Immature natural killer cell (primary cell): ENCODE data around the gene PSMB3. TPM values are rescaled to one million over a fixed set of nuclear protein-coding genes. Genes with fewer than 3 reads are reported as not detected.
A peak's percentile ranks its signal among the peaks of the same experiment; 100 is the strongest.
"Not testable (repeated sequence)": the region's sequence is repeated elsewhere in the genome, so short reads cannot be mapped to it uniquely, and the experiment has no call there.

Experiments
- DNase-seq, 3 donors: peaks; one replicate each; pipeline ENCODE4 v3.0.0; 2022; ENCODE audit warnings: mixed read lengths in 1 of 3
- H3K27ac Mint-ChIP-seq, 6 donors: one replicate each; pipeline ENCODE4 v1.8.0; 2020; ENCODE audit warnings: mixed read lengths in 6 of 6, mild to moderate bottlenecking in 5 of 6, inconsistent platforms in 4 of 6, moderate library complexity in 3 of 6
- H3K27me3 Mint-ChIP-seq, 3 donors: one replicate each; pipeline ENCODE4 v1.8.0; 2020 to 2021; ENCODE audit warnings: low read depth in 3 of 3, mild to moderate bottlenecking in 3 of 3, mixed read lengths in 3 of 3, moderate library complexity in 3 of 3, inconsistent platforms in 1 of 3
- H3K36me3 Mint-ChIP-seq, 3 donors: one replicate each; pipeline ENCODE4 v1.8.0; 2020; ENCODE audit warnings: mixed read lengths in 3 of 3, inconsistent platforms in 2 of 3, mild to moderate bottlenecking in 2 of 3
- H3K4me1 Mint-ChIP-seq, 2 donors: one replicate each; pipeline ENCODE4 v1.8.0; 2020; ENCODE audit warnings: inconsistent platforms in 2 of 2, mild to moderate bottlenecking in 2 of 2, mixed read lengths in 2 of 2, moderate library complexity in 1 of 2
- H3K4me3 Mint-ChIP-seq, 5 donors: one replicate each; pipeline ENCODE4 v1.8.0; 2020; ENCODE audit warnings: mild to moderate bottlenecking in 5 of 5, mixed read lengths in 5 of 5, inconsistent platforms in 3 of 5, moderate library complexity in 3 of 5
- H3K9me3 Mint-ChIP-seq, 6 donors: one replicate each; pipeline ENCODE4 v1.8.0; 2020; ENCODE audit warnings: mild to moderate bottlenecking in 6 of 6, mixed read lengths in 6 of 6, inconsistent platforms in 4 of 6, moderate library complexity in 3 of 6
- polyA plus RNA-seq, 3 donors: library from polyadenylated mRNA; unstranded; fragments of 300-500 nt; fragmentation: Illumina TruSeq; gene quantifications; one replicate each; pipeline ENCODE4 v1.2.3, GENCODE V29; 2021

PSMB3 gene
- polyA plus RNA-seq, 3 donors from 2014 or later = 509 to 821 (median 662) TPM

DNA sequence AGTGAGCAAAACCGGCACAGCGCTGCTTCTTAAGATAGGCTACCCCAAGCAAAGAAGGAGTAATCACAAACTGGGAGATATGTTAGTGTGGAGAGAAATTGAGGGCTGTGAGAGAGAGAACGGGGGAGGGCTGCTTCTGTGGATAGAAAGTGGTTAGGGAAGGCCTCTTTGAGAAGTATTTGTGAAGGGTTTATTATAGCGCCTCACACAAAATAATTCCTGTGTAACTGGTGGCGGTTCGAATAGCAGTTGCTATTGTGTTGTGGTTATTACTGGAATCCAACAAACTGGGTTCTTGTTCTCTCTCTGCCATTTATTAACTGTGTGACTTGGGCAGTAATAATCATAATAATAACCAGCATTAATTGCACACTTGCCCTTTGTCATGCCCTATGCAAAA is 31.6 kb upstream of the PSMB3 start:
- Mint-ChIP-seq H3K27me3 (peaks cover 0 to 4% (median 3%) of the 10 kb centered on the region in 3 donors), H3K36me3 (peaks cover 14 to 32% (median 18%) of the 10 kb centered on the region in 3 donors), H3K9me3 (no peaks in the 10 kb centered on the region), H3K4me1 (peaks cover 47 to 51% of the 10 kb centered on the region in 2 donors), H3K27ac (peak overlapping the region; percentile 48 to 85 (median 80)), H3K4me3 (peak overlapping the region in 2 of 5 donors; percentile 31 to 48)
- no peak for DNase-seq

DNA sequence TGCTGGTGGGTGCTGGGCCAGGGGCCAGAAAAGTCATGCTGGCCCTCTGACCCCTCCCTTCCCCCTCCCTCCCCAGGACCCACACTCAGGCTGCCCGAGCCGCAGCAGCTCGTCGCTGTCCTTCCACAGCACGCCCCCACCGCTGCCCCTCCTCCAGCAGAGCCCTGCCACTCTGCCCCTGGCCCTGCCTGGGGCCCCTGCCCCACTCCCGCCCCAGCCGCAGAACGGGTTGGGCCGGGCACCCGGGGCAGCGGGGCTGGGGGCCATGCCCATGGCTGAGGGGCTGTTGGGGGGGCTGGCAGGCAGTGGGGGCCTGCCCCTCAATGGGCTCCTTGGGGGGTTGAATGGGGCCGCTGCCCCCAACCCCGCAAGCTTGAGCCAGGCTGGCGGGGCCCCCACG is 30.7 kb upstream of the PSMB3 start:
- no peak for DNase-seq
- peaks cover 56 to 60% of the 10 kb centered on the region in 2 donors for H3K4me1 Mint-ChIP-seq
- peaks cover 14 to 30% (median 17%) of the 10 kb centered on the region in 3 donors for H3K36me3 Mint-ChIP-seq
- peaks cover 2 to 4% (median 3%) of the 10 kb centered on the region in 3 donors for H3K27me3 Mint-ChIP-seq
- peak overlapping the region in 4 of 6 donors; percentile 48 to 85 (median 78) for H3K27ac Mint-ChIP-seq
- H3K4me3 Mint-ChIP-seq = no peak overlapping the region
- no peaks in the 10 kb centered on the region for H3K9me3 Mint-ChIP-seq

DNA sequence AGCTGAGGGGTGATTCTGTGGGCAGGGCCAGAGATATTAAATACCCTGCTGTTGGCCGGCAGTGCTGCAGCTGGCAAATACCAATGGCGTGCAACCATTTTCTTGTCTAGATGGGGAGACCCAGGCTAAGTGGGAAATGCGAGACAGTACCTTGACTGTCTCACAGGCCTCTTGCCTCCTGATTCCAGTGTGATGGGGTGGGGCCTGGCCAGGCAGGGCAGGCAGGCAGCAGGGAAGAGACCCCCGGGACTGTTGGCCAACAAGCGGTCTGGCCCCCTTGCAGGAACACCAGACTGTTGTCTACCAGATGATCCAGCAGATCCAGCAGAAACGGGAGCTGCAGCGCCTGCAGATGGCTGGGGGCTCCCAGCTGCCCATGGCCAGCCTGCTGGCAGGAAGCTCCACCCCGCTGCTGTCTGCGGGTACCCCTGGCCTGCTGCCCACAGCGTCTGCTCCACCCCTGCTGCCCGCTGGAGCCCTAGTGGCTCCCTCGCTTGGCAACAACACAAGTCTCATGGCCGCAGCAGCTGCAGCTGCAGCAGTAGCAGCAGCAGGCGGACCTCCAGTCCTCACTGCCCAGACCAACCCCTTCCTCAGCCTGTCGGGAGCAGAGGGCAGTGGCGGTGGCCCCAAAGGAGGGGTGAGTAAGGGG is 28.1 kb upstream of the PSMB3 start:
- peaks cover 76 to 80% of the 10 kb centered on the region in 2 donors for H3K4me1 Mint-ChIP-seq
- peak overlapping the region; percentile 83 to 94 (median 85) for H3K4me3 Mint-ChIP-seq
- peaks cover 12 to 19% (median 15%) of the 10 kb centered on the region in 3 donors for H3K27me3 Mint-ChIP-seq
- H3K27ac Mint-ChIP-seq = peak overlapping the region; percentile 92 to 98 (median 94)
- H3K9me3 Mint-ChIP-seq = no peaks in the 10 kb centered on the region
- peak; percentile 58 to 67 (median 67) for DNase-seq
- H3K36me3 Mint-ChIP-seq = peaks cover 9 to 13% (median 10%) of the 10 kb centered on the region in 3 donors

DNA sequence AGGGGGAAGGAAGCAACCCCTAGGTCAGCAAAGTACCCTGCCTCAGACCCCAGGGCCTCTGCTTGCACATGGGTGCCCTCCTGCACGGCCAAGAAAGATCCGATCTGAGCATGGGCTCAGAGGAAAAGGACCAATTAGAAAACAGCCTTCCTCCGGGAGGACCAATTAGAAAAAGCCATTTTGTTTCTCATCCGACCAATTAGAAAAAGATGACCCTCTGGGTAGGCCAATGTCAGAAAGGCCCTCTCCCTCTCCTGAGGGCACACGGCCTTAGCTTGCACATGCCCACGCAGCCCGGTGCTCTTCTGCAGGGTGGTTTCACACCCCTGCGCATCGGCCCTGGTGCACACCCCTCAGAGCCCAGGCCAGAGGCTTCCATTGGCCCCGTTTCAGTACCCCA is 27.5 kb upstream of the PSMB3 start:
- H3K36me3 Mint-ChIP-seq = peaks cover 9 to 13% (median 10%) of the 10 kb centered on the region in 3 donors
- peak overlapping the region; percentile 83 to 94 (median 85) for H3K4me3 Mint-ChIP-seq
- peaks cover 12 to 22% (median 15%) of the 10 kb centered on the region in 3 donors for H3K27me3 Mint-ChIP-seq
- no peaks in the 10 kb centered on the region for H3K9me3 Mint-ChIP-seq
- peaks cover 77 to 83% of the 10 kb centered on the region in 2 donors for H3K4me1 Mint-ChIP-seq
- DNase-seq = peak in 2 of 3 donors; percentile 49 to 56
- peak overlapping the region; percentile 92 to 98 (median 94) for H3K27ac Mint-ChIP-seq

DNA sequence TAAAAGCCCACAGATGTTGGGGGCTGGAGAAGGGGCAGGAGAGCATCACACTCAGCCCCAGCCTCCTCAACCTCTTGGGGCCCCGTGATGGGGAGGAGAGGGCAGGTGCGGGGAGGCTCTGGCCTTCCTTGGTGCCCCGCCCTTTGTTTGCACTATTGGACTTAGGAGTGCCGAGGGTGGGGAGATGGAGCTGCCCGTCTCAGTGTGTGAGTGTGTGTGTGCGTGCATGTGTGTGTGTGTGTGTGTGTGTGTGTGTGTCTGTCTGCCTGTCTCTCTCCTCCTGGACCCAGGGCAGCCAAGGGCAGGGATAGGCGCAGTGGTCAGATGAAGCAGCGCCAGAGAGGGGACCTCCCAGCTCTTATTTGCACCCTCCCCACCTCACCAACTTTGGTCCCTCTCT is 26.4 kb upstream of the PSMB3 start:
- H3K4me3 Mint-ChIP-seq = peak overlapping the region; percentile 74 to 94 (median 85)
- peaks cover 15 to 25% (median 16%) of the 10 kb centered on the region in 3 donors for H3K27me3 Mint-ChIP-seq
- H3K4me1 Mint-ChIP-seq = peaks cover 78 to 85% of the 10 kb centered on the region in 2 donors
- H3K27ac Mint-ChIP-seq = peak overlapping the region; percentile 90 to 98 (median 94)
- DNase-seq, H3K9me3 Mint-ChIP-seq, H3K36me3 Mint-ChIP-seq: not testable (repeated sequence)

DNA sequence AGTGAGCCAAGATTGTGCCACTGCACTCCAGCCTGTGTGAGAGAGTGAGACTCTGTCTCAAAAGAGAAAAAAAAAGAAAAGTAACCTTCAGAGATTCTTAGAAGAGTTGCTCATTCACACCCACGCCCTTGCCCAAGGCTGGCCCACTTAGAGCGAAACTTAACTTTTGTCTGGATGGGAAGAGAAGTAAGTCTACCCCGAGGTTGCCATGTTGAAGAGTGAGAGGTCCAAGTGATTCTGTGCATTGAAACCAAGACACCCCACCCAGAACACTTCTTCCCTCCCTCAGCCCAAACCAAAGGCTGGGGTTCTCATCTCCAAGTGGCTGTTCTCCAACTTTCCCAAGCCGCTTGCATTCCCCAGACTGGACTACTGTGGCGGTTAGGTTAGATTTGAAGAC is 24.8 kb upstream of the PSMB3 start:
- Mint-ChIP-seq H3K4me3 (peak overlapping the region; percentile 75 to 94 (median 85)), H3K9me3 (no peaks in the 10 kb centered on the region), H3K4me1 (peaks cover 88 to 95% of the 10 kb centered on the region in 2 donors), H3K36me3 (peaks cover 0 to 9% (median 0%) of the 10 kb centered on the region in 3 donors), H3K27me3 (peaks cover 15 to 28% (median 16%) of the 10 kb centered on the region in 3 donors), H3K27ac (peak overlapping the region; percentile 96 to 99 (median 98))
- DNase-seq = peak; percentile 79 to 84 (median 79)

DNA sequence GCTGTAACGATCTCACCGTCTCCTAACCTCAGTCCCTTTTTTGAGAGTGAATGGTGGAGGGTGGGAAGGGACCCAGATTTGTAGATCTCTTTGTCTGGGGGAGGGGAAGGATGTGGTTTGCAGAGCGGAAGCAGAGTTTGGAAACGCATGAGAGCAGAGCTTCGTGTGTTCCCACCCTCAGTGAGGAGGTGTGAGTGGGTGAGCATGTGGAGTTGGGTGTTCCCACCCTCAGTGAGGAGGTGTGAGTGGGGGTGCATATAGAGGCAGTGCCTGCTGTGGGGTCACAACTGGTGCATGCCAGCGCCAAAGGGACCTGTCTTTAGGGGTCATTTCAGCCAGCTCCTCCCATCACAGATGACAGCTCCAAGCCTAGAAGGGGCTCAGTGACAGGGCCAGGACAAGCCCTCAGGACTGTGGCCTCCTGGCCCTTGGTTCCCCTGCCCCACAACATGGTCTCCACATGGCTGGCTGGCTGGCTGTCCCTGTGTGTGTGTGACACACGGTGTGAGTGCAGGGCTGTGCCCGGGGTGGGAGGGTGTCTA is 24.2 kb upstream of the PSMB3 start:
- peak; percentile 88 to 90 (median 89) for DNase-seq
- H3K27ac Mint-ChIP-seq = peak overlapping the region; percentile 96 to 99 (median 98)
- H3K4me3 Mint-ChIP-seq = peak overlapping the region; percentile 75 to 94 (median 85)
- no peaks in the 10 kb centered on the region for H3K9me3 Mint-ChIP-seq
- H3K4me1 Mint-ChIP-seq = peaks cover 87 to 95% of the 10 kb centered on the region in 2 donors
- H3K36me3 Mint-ChIP-seq = peaks cover 0 to 10% (median 0%) of the 10 kb centered on the region in 3 donors
- H3K27me3 Mint-ChIP-seq = peaks cover 15 to 28% (median 16%) of the 10 kb centered on the region in 3 donors

DNA sequence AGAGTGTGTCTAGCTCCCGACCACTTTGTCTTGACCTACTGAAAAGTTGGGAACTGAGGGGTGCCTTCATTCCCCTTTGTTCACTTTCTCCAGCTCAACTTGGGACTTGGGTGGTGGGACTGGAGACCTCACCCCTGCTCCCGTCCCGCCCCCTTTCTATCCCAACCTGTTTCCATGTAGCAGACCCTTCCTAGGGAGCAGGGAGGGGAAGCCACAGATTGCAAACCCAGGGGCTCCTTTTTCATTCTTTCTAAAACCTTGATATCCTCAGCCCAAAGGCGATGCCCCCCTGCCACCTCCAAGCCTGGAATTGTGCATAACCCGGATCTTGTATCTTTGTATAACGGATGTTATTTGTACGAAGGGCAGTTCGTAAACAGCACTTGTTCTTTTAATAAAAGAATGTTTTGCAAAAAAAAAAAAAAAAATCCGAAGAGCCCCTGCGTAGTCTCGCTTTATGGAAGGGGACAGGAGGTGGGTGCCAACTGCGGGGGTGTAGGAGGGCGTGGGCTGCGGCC is 23.1 kb upstream of the PSMB3 start:
- no peaks in the 10 kb centered on the region for H3K9me3 Mint-ChIP-seq
- peaks cover 88 to 95% of the 10 kb centered on the region in 2 donors for H3K4me1 Mint-ChIP-seq

DNA sequence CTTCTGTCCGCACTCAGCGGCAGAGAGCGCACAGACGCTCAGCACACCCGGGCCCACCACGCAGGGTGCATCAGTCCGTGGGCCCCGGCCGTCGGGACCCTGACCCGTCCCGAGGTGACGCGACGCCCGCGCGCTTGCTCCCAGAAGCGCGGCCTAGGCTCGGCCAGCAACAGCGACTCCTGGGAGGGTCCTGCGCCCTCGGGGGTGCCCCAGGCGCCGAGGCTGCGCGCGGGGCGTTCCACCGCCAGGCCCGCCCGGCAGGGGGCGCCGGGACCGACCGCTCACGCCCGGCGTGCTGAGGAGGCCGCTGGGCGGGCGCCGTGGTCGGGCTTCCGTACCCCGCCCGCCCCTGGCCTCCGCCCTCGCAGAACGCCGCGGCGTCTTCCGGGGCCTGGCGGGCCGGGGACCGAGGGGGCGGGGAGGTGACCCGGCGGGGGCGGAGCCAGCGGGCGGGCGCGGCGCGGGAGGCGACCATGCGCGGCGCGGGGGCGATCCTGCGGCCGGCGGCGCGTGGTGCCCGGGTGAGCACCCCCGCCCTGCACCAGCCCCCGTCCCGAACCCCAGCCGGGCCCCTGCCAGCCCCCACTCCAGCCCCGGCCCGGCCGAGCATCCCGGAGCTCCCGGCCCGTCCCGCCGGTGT is 22.5 kb upstream of the PSMB3 start, which contains the start of gene CISD3:
Gene CISD3 (plus strand): TSS at position 456 of the 640 bp plus-strand sequence. CDS start 18 bp downstream, at position 474.
- Mint-ChIP-seq H3K36me3 (peaks cover 0 to 7% (median 0%) of the 10 kb centered on the region in 3 donors), H3K4me1 (peaks cover 87 to 95% of the 10 kb centered on the region in 2 donors), H3K9me3 (no peaks in the 10 kb centered on the region), H3K27ac (peak within 1 kb of the TSS; percentile 96 to 99 (median 98)), H3K27me3 (peaks cover 11 to 28% (median 17%) of the 10 kb centered on the region in 3 donors), H3K4me3 (peak within 1 kb of the TSS; percentile 95 to 99 (median 97))
- peak; percentile 89 to 91 (median 91) for DNase-seq

More for the DNA sequence above, 23.1 kb upstream of the PSMB3 start:
- no peak for DNase-seq
- Mint-ChIP-seq H3K27ac (peak overlapping the region; percentile 96 to 99 (median 98)), H3K36me3 (peaks cover 0 to 7% (median 0%) of the 10 kb centered on the region in 3 donors), H3K27me3 (peaks cover 11 to 28% (median 16%) of the 10 kb centered on the region in 3 donors), H3K4me3 (peak overlapping the region; percentile 75 to 94 (median 85))

DNA sequence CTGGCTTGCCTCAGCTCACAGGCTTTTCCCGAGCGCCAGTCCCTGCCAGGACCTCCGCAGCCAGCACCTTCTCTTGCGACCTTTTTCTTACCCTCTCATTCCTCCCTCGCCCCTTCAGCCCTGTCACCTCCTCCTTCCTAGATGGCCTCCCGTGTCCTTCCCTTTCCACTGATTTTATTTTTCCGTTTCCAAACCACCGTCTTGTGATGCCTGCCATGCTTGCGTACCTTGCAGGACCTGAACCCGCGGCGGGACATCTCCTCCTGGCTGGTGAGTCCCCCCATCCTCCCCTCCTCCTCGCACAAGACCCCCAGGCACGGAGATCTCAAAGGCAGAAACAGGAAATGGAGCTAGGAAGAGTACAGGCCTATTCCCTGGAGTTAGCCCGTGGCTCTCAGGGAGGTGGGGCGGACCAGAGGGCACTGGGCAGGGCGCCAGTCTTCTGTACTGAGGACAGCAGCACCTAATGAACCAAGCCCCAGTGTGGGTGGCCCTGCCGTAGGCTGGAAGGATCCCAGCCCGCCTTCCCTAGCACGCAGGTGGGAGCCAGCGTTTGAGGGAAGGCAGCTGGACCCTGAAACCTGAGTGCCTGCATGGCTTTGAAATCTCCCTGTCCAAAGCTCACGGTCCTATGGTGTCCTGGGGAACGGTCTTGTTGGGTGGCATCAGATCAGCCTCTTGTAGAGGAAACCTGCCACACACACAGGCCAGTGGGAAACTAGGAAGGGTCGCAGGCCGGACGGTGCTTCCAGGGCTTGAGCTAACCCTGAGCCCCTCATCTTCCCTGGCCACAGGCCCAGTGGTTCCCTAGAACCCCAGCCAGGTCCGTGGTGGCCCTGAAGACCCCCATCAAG is 21.8 kb upstream of the PSMB3 start:
- H3K4me3 Mint-ChIP-seq = peak overlapping the region; percentile 95 to 99 (median 97)
- H3K36me3 Mint-ChIP-seq = peaks cover 0 to 7% (median 0%) of the 10 kb centered on the region in 3 donors
- peaks cover 84 to 90% of the 10 kb centered on the region in 2 donors for H3K4me1 Mint-ChIP-seq
- peak overlapping the region; percentile 83 to 97 (median 94) for H3K27ac Mint-ChIP-seq
- peaks cover 11 to 29% (median 20%) of the 10 kb centered on the region in 3 donors for H3K27me3 Mint-ChIP-seq
- H3K9me3 Mint-ChIP-seq = no peaks in the 10 kb centered on the region
- DNase-seq = no peak

DNA sequence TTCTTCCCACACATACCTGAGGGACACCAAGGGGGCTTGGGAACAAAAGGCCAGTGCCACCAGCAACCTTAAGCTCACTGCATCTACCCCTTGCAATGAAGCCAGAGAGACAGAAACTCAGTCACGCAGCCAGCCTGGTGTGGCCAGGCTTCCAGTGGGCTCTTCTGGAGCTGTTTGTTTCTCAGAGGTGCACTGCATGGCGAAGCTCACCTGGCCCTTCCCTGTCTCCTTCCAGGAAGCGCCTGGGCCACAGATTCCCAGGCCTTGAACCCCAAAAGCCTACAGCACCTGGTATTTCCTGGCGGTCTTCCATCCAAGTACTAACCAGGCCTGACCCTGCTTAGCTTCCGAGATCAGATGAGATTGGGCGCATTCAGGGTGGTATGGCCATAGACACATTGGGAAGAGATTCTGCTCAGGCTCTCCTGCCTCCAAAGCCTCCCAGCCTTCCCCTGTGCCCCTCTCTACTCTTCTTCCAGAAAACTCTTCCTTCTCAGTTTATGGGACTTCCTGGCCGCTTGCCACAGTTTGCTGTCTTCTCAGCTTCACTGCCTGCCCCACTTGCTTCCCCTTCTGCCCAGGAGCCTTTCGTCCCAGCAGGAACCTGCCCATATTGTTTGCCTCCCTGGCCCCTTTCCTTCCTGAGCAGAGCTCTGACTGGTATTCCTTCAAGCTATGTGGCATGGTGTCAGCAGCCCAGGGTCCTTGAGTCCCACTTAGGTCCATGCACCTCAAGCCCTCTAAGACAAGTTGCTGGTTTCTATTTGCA is 20.8 kb upstream of the PSMB3 start:
- Mint-ChIP-seq H3K9me3 (no peaks in the 10 kb centered on the region), H3K4me1 (peaks cover 75 to 81% of the 10 kb centered on the region in 2 donors), H3K36me3 (peaks cover 0 to 7% (median 0%) of the 10 kb centered on the region in 3 donors)

More for the DNA sequence above, 20.8 kb upstream of the PSMB3 start:
- H3K27ac Mint-ChIP-seq = peak overlapping the region; percentile 83 to 97 (median 92)
- peak overlapping the region; percentile 95 to 99 (median 97) for H3K4me3 Mint-ChIP-seq
- peaks cover 11 to 29% (median 20%) of the 10 kb centered on the region in 3 donors for H3K27me3 Mint-ChIP-seq
- DNase-seq = no peak
